K562 (cell line): ENCODE data around the gene SYN1. TPM values are rescaled to one million over a fixed set of nuclear protein-coding genes. Genes with fewer than 3 reads are reported as not detected.
A peak's percentile ranks its signal among the peaks of the same experiment; 100 is the strongest.

ENCODE experiments used
- ESRRB ChIP-seq: fragments of 250-450 bp; sonication (Bioruptor Pico); IDR thresholded peaks from 2 replicates; pipeline ENCODE4 v1.5.0; 2020; ENCODE audit warnings: mild to moderate bottlenecking, moderate library complexity, borderline replicate concordance
- FIP1L1 ChIP-seq: fragments of 200-400 bp; formaldehyde crosslinking; IDR thresholded peaks from 2 replicates; pipeline ENCODE4 v1.6.1; 2018; ENCODE audit warnings: mild to moderate bottlenecking, low read depth, low read length; ENCODE audit not compliant: poor library complexity, severe bottlenecking
- FOSL1 ChIP-seq: fragments of 200-800 bp; sonication (Bioruptor generic); conservative IDR thresholded peaks from 2 replicates; pipeline ENCODE4 v1.6.1; 2016; ENCODE audit warnings: missing genetic modification characterization, missing compliant biosample characterization
- GABPB2 ChIP-seq: fragments of 250-450 bp; sonication (Bioruptor Pico); conservative IDR thresholded peaks from 2 replicates; pipeline ENCODE4 v1.5.1; 2021; ENCODE audit warnings: mild to moderate bottlenecking
- GATAD2B ChIP-seq: fragments of 450-650 bp; IDR thresholded peaks from 2 replicates; pipeline ENCODE4 v1.6.1; 2017; ENCODE audit warnings: mild to moderate bottlenecking, borderline replicate concordance
- HDGF ChIP-seq: fragments of 450-650 bp; IDR thresholded peaks from 2 replicates; pipeline ENCODE4 v1.6.1; 2016
- HNRNPUL1 ChIP-seq: fragments of 200-400 bp; formaldehyde crosslinking; IDR thresholded peaks from 2 replicates; pipeline ENCODE4 v1.6.1; 2017; ENCODE audit warnings: low read length
- KAT2B ChIP-seq: IDR thresholded peaks from one replicate; pipeline ENCODE4 v1.6.1; 2012; ENCODE audit warnings: low read depth, mild to moderate bottlenecking, control low read depth, inconsistent platforms, low read length, moderate library complexity
- KLF1 ChIP-seq: fragments of 450-650 bp; IDR thresholded peaks from 2 replicates; pipeline ENCODE4 v1.6.1; 2016; ENCODE audit warnings: missing genetic modification characterization, missing compliant biosample characterization
- OTX1 ChIP-seq: fragments of 450-650 bp; formaldehyde crosslinking; IDR thresholded peaks from 2 replicates; pipeline ENCODE4 v1.4.0; 2022; ENCODE audit warnings: mild to moderate bottlenecking
- PKNOX1 ChIP-seq: fragments of 450-650 bp; IDR thresholded peaks from 2 replicates; pipeline ENCODE4 v1.6.1; 2016
- POLR3G ChIP-seq: IDR thresholded peaks from 2 replicates; pipeline ENCODE4 v1.6.1; 2011; ENCODE audit not compliant: insufficient read length, insufficient replicate concordance; ENCODE audit errors: extremely low read depth
- PTTG1 ChIP-seq: fragments of 450-650 bp; IDR thresholded peaks from 2 replicates; pipeline ENCODE4 v1.6.1; 2016; ENCODE audit warnings: low read depth, mild to moderate bottlenecking, missing genetic modification characterization, missing compliant biosample characterization
- TAL1 ChIP-seq: fragments of 450-650 bp; IDR thresholded peaks from 2 replicates; pipeline ENCODE4 v1.6.1; 2016; ENCODE audit warnings: mild to moderate bottlenecking
- TCF3 ChIP-seq: sonication (generic); formaldehyde crosslinking; IDR thresholded peaks from 2 replicates; pipeline ENCODE4 v1.4.0; 2020; ENCODE audit warnings: mild to moderate bottlenecking, missing genetic modification reagents
- THAP12 ChIP-seq: fragments of 250-450 bp; sonication (Bioruptor Pico); IDR thresholded peaks from 2 replicates; pipeline ENCODE4 v1.9.0; 2021; ENCODE audit warnings: mild to moderate bottlenecking, inconsistent platforms
- ZNF253 ChIP-seq: fragments of 250-450 bp; sonication (Bioruptor Pico); conservative IDR thresholded peaks from 2 replicates; pipeline ENCODE4 v1.6.1; 2021; ENCODE audit warnings: mild to moderate bottlenecking
- ZNF395 ChIP-seq: fragments of 200-800 bp; sonication (Bioruptor generic); IDR thresholded peaks from 2 replicates; pipeline ENCODE4 v1.6.1; 2017; ENCODE audit warnings: missing genetic modification characterization, missing compliant biosample characterization
- ZNF444 ChIP-seq: fragments of 250-450 bp; sonication (Bioruptor Pico); IDR thresholded peaks from 2 replicates; pipeline ENCODE4 v1.4.0; 2020; ENCODE audit warnings: mild to moderate bottlenecking, moderate library complexity
- ZNF586 ChIP-seq: fragments of 450-650 bp; formaldehyde crosslinking; conservative IDR thresholded peaks from 2 replicates; pipeline ENCODE4 v1.4.0; 2020; ENCODE audit warnings: mild to moderate bottlenecking, moderate library complexity
- ZNF592 ChIP-seq: fragments of 450-650 bp; IDR thresholded peaks from 2 replicates; pipeline ENCODE4 v1.6.1; 2017; ENCODE audit warnings: antibody characterized with exemption, mild to moderate bottlenecking
- polyA plus RNA-seq, 8 experiments: library from polyadenylated mRNA; depleted of rRNA in 4 of 8; stranded (reverse) in 5 of 8; unstranded in 3 of 8; fragments of >200 nt; fragmentation: Nextera tagmentation in 2 of 8; fragmentation: Illumina TruSeq in 1 of 8; extraction: Ambion mirVana in 2 of 8; extraction: Trizol in 1 of 8; gene quantifications; 2 replicates each; pipeline versions ENCODE4 v1.2.1 to v1.2.3, GENCODE V29; 2011 to 2014; ENCODE audit warnings: inconsistent platforms in 1 of 8, missing spikeins in 1 of 8
- total RNA-seq, 7 experiments: library from RNA; depleted of rRNA in 6 of 7; stranded (reverse); fragments of >200 nt in 6 of 7; fragmentation: Illumina TruSeq in 2 of 7; extraction: Trizol in 2 of 7; gene quantifications; 2 replicates each; pipeline versions ENCODE4 v1.2.1 to v1.2.3, GENCODE V29; 2011 to 2021; ENCODE audit warnings: low replicate concordance in 1 of 7

SYN1 gene
- total and polyA plus RNA-seq, 9 of the 15 experiments (the other 6 are each of a cell fraction or from before 2014, with no cell fraction given): 0.01 to 0.28 (median 0.18) TPM; not detected in 2

GRCh38 chrX:47662144-47662657 is 42.5 kb upstream of the SYN1 start (continued):
- TF ChIP-seq PKNOX1 (no peak), KLF1 (peak; percentile 68; the same call in 1 of the 2 replicates), TAL1 (peak; percentile 78), THAP12 (no peak), HDGF (no peak), KAT2B (no peak), GATAD2B (no peak), ZNF586 (CRISPR knock-in tag) (no peak), ESRRB (CRISPR knock-in tag) (no peak), ZNF444 (no peak), ZNF592 (peak; percentile 88), ZNF395 (peak; percentile 42; the same call in 1 of the 2 replicates), PTTG1 (tag) (no peak), GABPB2 (CRISPR knock-in tag) (no peak), FOSL1 (peak; percentile 98), HNRNPUL1 (no peak), ZNF253 (CRISPR knock-in tag) (no peak), FIP1L1 (no peak), TCF3 (CRISPR knock-in tag) (peak; percentile 89), OTX1 (CRISPR knock-in tag) (no peak), POLR3G (no peak)
